SK-N-SH treated with all-trans-retinoic acid at 6 μM for 48 hours (cell line): Measurements from ENCODE around the gene MAPK8IP3.

Experiments
- ATAC-seq: fragments of 200-7000 bp; cut with Tn5 transposase; 3 replicates; pipeline ENCODE4 v1.9.1; 2020; ENCODE audit warnings: mild to moderate bottlenecking, moderate library complexity
- BACH2 ChIP-seq: fragments of 250-450 bp; sonication (Bioruptor Pico); IDR thresholded peaks from 2 replicates; pipeline ENCODE4 v1.9.0; 2021; ENCODE audit warnings: mild to moderate bottlenecking, borderline replicate concordance
- CREB5 ChIP-seq: fragments of 250-450 bp; sonication (Bioruptor Pico); IDR thresholded peaks from 2 replicates; pipeline ENCODE4 v1.5.1; 2020; ENCODE audit warnings: low read depth, mild to moderate bottlenecking, moderate library complexity
- CSDC2 ChIP-seq: fragments of 250-450 bp; sonication (Bioruptor Pico); IDR thresholded peaks from 2 replicates; pipeline ENCODE4 v1.5.0; 2020; ENCODE audit warnings: mild to moderate bottlenecking, moderate library complexity
- CSRNP3 ChIP-seq: fragments of 250-450 bp; sonication (Bioruptor Pico); IDR thresholded peaks from 2 replicates; pipeline ENCODE4 v1.5.1; 2021; ENCODE audit warnings: mild to moderate bottlenecking, moderate library complexity
- ESRRG ChIP-seq: fragments of 250-450 bp; sonication (Bioruptor Pico); IDR thresholded peaks from 2 replicates; pipeline ENCODE4 v1.6.1; 2021; ENCODE audit warnings: mild to moderate bottlenecking
- GLIS3 ChIP-seq: fragments of 250-450 bp; sonication (Bioruptor Pico); IDR thresholded peaks from 2 replicates; pipeline ENCODE4 v1.5.0; 2020; ENCODE audit warnings: mild to moderate bottlenecking, moderate library complexity
- PATZ1 ChIP-seq: fragments of 250-450 bp; sonication (Bioruptor Pico); IDR thresholded peaks from 2 replicates; pipeline ENCODE4 v1.8.0; 2020; ENCODE audit warnings: mild to moderate bottlenecking, moderate library complexity, borderline replicate concordance
- POU6F1 ChIP-seq: fragments of 250-450 bp; sonication (Bioruptor Pico); IDR thresholded peaks from 2 replicates; pipeline ENCODE4 v1.8.0; 2021; ENCODE audit warnings: low read depth, mild to moderate bottlenecking, moderate library complexity, borderline replicate concordance
- PPARA ChIP-seq: fragments of 250-450 bp; sonication (Bioruptor Pico); IDR thresholded peaks from 2 replicates; pipeline ENCODE4 v1.5.0; 2020; ENCODE audit warnings: mild to moderate bottlenecking, borderline replicate concordance
- RARB ChIP-seq: fragments of 250-450 bp; sonication (Bioruptor Pico); IDR thresholded peaks from 2 replicates; pipeline ENCODE4 v1.8.0; 2021; ENCODE audit warnings: mild to moderate bottlenecking, moderate library complexity
- TCF4 ChIP-seq: fragments of 250-450 bp; sonication (Bioruptor Pico); IDR thresholded peaks from 2 replicates; pipeline ENCODE4 v1.8.0; 2021; ENCODE audit warnings: mild to moderate bottlenecking, moderate library complexity, borderline replicate concordance
- TSHZ2 ChIP-seq: fragments of 250-450 bp; sonication (Bioruptor Pico); IDR thresholded peaks from 2 replicates; pipeline ENCODE4 v1.5.0; 2020; ENCODE audit warnings: mild to moderate bottlenecking, moderate library complexity
- ZC3H10 ChIP-seq: fragments of 250-450 bp; sonication (Bioruptor Pico); IDR thresholded peaks from 2 replicates; pipeline ENCODE4 v1.5.1; 2021; ENCODE audit warnings: mild to moderate bottlenecking, moderate library complexity
- ZFP30 ChIP-seq: fragments of 450-650 bp; formaldehyde crosslinking; IDR thresholded peaks from 2 replicates; pipeline ENCODE4 v1.5.0; 2022; ENCODE audit warnings: mild to moderate bottlenecking, moderate library complexity
- ZNF565 ChIP-seq: fragments of 450-650 bp; formaldehyde crosslinking; conservative IDR thresholded peaks from 2 replicates; pipeline ENCODE4 v1.5.0; 2020; ENCODE audit warnings: low read depth, mild to moderate bottlenecking, moderate library complexity
- ZNF70 ChIP-seq: fragments of 450-650 bp; formaldehyde crosslinking; IDR thresholded peaks from 2 replicates; pipeline ENCODE4 v1.5.0; 2020; ENCODE audit warnings: mild to moderate bottlenecking, moderate library complexity
- ZNF8 ChIP-seq: fragments of 450-650 bp; formaldehyde crosslinking; IDR thresholded peaks from 2 replicates; pipeline ENCODE4 v1.5.0; 2020; ENCODE audit warnings: mild to moderate bottlenecking, moderate library complexity

The MAPK8IP3 gene

GRCh38 chr16:1678500-1679098, 27.4 kb upstream of the MAPK8IP3 start:
- ATAC-seq, result peak; percentile 42
- TF ChIP-seq CSDC2 (CRISPR knock-in tag), result no peak
- peak; percentile 30; the same call in 1 of the 2 replicates for TF ChIP-seq PATZ1 (CRISPR knock-in tag)

GRCh38 chr16:1680361-1680760, 25.6 kb upstream of the MAPK8IP3 start:
- ATAC-seq, result no peak
- no peak for TF ChIP-seq ZNF565 (CRISPR knock-in tag)
- TF ChIP-seq, all 23 proteins: peak for 0

- no peak for ATAC-seq
- TF ChIP-seq ZNF70, result no peak
- TF ChIP-seq BACH2, result no peak
- TF ChIP-seq PPARA (CRISPR knock-in tag), result no peak
- TF ChIP-seq ESRRG (CRISPR knock-in tag), result no peak
Observed at GRCh38 chr16:1681032-1681431, 25.0 kb upstream of the MAPK8IP3 start.

- no peak for ATAC-seq
- no peak for TF ChIP-seq GLIS3 (CRISPR knock-in tag)
- TF ChIP-seq CREB5 (CRISPR knock-in tag), result no peak
- no peak for TF ChIP-seq TCF4 (CRISPR knock-in tag)
- TF ChIP-seq CSRNP3, result no peak
- TF ChIP-seq ZNF70, result no peak
- TF ChIP-seq PPARA (CRISPR knock-in tag), result no peak
- no peak for TF ChIP-seq PATZ1 (CRISPR knock-in tag)
- TF ChIP-seq RARB (CRISPR knock-in tag), result no peak
- no peak for TF ChIP-seq ZFP30 (CRISPR knock-in tag)
- no peak for TF ChIP-seq ZC3H10 (CRISPR knock-in tag)
- no peak for TF ChIP-seq CSDC2 (CRISPR knock-in tag)
- no peak for TF ChIP-seq TSHZ2 (CRISPR knock-in tag)
- no peak for TF ChIP-seq ZNF8
- TF ChIP-seq POU6F1, result no peak
- no peak for TF ChIP-seq ZNF565 (CRISPR knock-in tag)
Observed at GRCh38 chr16:1687427-1688316, 18.3 kb upstream of the MAPK8IP3 start.
